ENCODE measurements around the gene CA9.

CA9 gene

DNA sequence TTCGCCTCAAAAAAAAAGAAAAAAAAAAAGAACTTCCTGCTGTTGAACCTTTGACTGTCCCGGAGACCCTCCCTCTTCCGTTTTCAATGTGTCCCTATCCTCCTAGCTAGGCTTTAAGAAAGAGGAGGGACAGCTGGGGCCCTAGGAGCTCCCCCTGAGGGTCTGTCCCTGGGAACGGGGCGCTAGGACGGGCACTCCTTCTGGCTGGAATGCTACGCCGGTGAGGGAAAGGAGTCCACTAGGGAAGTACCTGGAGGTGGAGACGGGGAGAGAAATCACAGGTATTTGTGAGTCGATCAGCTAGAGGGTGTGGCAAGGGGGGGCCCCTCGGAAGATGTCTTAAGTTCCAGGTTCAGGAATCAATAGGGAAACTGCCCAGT lies 27.6 kb upstream of the CA9 start:
- DNase-seq (ENCODE audit: low read depth in 1 of 2, low spot score in 1 of 2), result no peak
- Histone ChIP-seq H3K4me3 (replicated peaks; ENCODE audit: insufficient read depth, low read length) (peak overlapping the region; percentile 54), H3K27me3 (ENCODE audit: insufficient read depth, poor library complexity, severe bottlenecking) (no peaks in the 10 kb centered on the region), H3K27ac (replicated peaks) (peak overlapping the region; percentile 65)
- no peak for TF ChIP-seq GABPA (IDR thresholded peaks at IDR 0.05; ENCODE audit: low read depth)

GRCh38 chr9:35646533-35647265 lies 27.0 kb upstream of the CA9 start:
- H3K4me3 ChIP-seq (replicated peaks; ENCODE audit: insufficient read depth, low read length), result peak overlapping the region; percentile 54
- TF ChIP-seq REST (IDR thresholded peaks at IDR 0.05; ENCODE audit: insufficient replicate concordance, low read depth) (no peak), POLR2AphosphoS5 (IDR thresholded peaks at IDR 0.05; ENCODE audit: low read depth) (peak; percentile 50; the same call in 1 of the 2 replicates), SPI1 (IDR thresholded peaks at IDR 0.05; ENCODE audit: borderline replicate concordance, low read depth) (no peak), GABPA (IDR thresholded peaks at IDR 0.05; ENCODE audit: low read depth) (peak; percentile 42; the same call in 1 of the 2 replicates)
- TF ChIP-seq, protein P1, sequence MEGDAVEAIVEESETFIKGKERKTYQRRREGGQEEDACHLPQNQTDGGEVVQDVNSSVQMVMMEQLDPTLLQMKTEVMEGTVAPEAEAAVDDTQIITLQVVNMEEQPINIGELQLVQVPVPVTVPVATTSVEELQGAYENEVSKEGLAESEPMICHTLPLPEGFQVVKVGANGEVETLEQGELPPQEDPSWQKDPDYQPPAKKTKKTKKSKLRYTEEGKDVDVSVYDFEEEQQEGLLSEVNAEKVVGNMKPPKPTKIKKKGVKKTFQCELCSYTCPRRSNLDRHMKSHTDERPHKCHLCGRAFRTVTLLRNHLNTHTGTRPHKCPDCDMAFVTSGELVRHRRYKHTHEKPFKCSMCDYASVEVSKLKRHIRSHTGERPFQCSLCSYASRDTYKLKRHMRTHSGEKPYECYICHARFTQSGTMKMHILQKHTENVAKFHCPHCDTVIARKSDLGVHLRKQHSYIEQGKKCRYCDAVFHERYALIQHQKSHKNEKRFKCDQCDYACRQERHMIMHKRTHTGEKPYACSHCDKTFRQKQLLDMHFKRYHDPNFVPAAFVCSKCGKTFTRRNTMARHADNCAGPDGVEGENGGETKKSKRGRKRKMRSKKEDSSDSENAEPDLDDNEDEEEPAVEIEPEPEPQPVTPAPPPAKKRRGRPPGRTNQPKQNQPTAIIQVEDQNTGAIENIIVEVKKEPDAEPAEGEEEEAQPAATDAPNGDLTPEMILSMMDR (IDR thresholded peaks at IDR 0.05; ENCODE audit: insufficient read depth, low read length), result peak; percentile 71
- no peaks in the 10 kb centered on the region for H3K27me3 ChIP-seq (ENCODE audit: insufficient read depth, poor library complexity, severe bottlenecking)
- DNase-seq (ENCODE audit: low read depth in 1 of 2, low spot score in 1 of 2), result peak; percentile 78 to 88
- H3K27ac ChIP-seq (replicated peaks), result peak overlapping the region; percentile 65

GRCh38 chr9:35649431-35650340 lies 24.0 kb upstream of the CA9 start:
- TF ChIP-seq GABPA (IDR thresholded peaks at IDR 0.05; ENCODE audit: low read depth) (no peak), SPI1 (IDR thresholded peaks at IDR 0.05; ENCODE audit: borderline replicate concordance, low read depth) (peak; percentile 82), POLR2AphosphoS5 (IDR thresholded peaks at IDR 0.05; ENCODE audit: low read depth) (no peak), REST (IDR thresholded peaks at IDR 0.05; ENCODE audit: insufficient replicate concordance, low read depth) (no peak)
- TF ChIP-seq, protein P1 (IDR thresholded peaks at IDR 0.05; ENCODE audit: insufficient read depth, low read length), result no peak
- peak overlapping the region; percentile 64 for H3K27ac ChIP-seq (replicated peaks)
- DNase-seq (ENCODE audit: low read depth in 1 of 2, low spot score in 1 of 2), result peak; percentile 59
- no peak overlapping the region for H3K4me3 ChIP-seq (replicated peaks; ENCODE audit: insufficient read depth, low read length)
- no peaks in the 10 kb centered on the region for H3K27me3 ChIP-seq (ENCODE audit: insufficient read depth, poor library complexity, severe bottlenecking)

All from HL-60 (cell line).